Endodermal cell (in vitro differentiated cells): ENCODE measurements around the gene LCMT2. TPM values are rescaled to one million over a fixed set of nuclear protein-coding genes. Genes with fewer than 3 reads are reported as not detected.

Source experiments
- DNase-seq: peaks from one replicate; pipeline ENCODE4 v3.0.0-alpha.2; 2017
- H3K27ac ChIP-seq: 2 replicates; pipeline ENCODE4 v1.5.1; 2013; ENCODE audit warnings: mild to moderate bottlenecking, low read depth, low read length, moderate library complexity
- H3K27me3 ChIP-seq: 2 replicates; pipeline ENCODE4 v1.6.1; 2013; ENCODE audit warnings: mild to moderate bottlenecking, low read length, moderate library complexity; ENCODE audit not compliant: insufficient read depth, control insufficient read depth, poor library complexity, severe bottlenecking
- H3K36me3 ChIP-seq: 2 replicates; pipeline ENCODE4 v1.7.0; 2013; ENCODE audit warnings: mild to moderate bottlenecking, low read length, moderate library complexity; ENCODE audit not compliant: control insufficient read depth, insufficient read depth
- H3K4me1 ChIP-seq: one replicate; pipeline ENCODE4 v1.7.0; 2013; ENCODE audit warnings: low read length; ENCODE audit not compliant: control insufficient read depth, insufficient read depth
- H3K4me3 ChIP-seq: 2 replicates; pipeline ENCODE4 v1.5.1; 2013; ENCODE audit warnings: mild to moderate bottlenecking, low read length, moderate library complexity
- H3K9ac ChIP-seq: 2 replicates; pipeline ENCODE4 v1.6.1; 2013; ENCODE audit warnings: mild to moderate bottlenecking, low read length, moderate library complexity; ENCODE audit not compliant: poor library complexity, severe bottlenecking; ENCODE audit errors: extremely low read depth
- H3K9me3 ChIP-seq: 2 replicates; pipeline ENCODE4 v1.6.1; 2013; ENCODE audit warnings: mild to moderate bottlenecking, low read length, moderate library complexity; ENCODE audit not compliant: control insufficient read depth
- H3K27ac Mint-ChIP-seq: 2 replicates; pipeline ENCODE4 v1.8.0; 2020; ENCODE audit warnings: mixed read lengths
- H3K27me3 Mint-ChIP-seq: 2 replicates; pipeline ENCODE4 v1.8.0; 2021; ENCODE audit warnings: mild to moderate bottlenecking, mixed read lengths; ENCODE audit not compliant: insufficient read depth
- H3K36me3 Mint-ChIP-seq: 2 replicates; pipeline ENCODE4 v1.8.0; 2020; ENCODE audit warnings: low read depth, mixed read lengths
- H3K4me1 Mint-ChIP-seq: 2 replicates; pipeline ENCODE4 v1.8.0; 2020; ENCODE audit warnings: mixed read lengths
- H3K4me3 Mint-ChIP-seq: 2 replicates; pipeline ENCODE4 v1.8.0; 2020; ENCODE audit warnings: mild to moderate bottlenecking, moderate library complexity, mixed read lengths
- H3K9me3 Mint-ChIP-seq: 2 replicates; pipeline ENCODE4 v1.8.0; 2020; ENCODE audit warnings: mild to moderate bottlenecking, mixed read lengths
- CTCF ChIP-seq: fragments of 200-600 bp; sonication (generic); conservative IDR thresholded peaks from 2 replicates; pipeline ENCODE4 v1.5.0; 2021; ENCODE audit warnings: antibody characterized with exemption, mild to moderate bottlenecking
- WGBS, 2 experiments: methylation state at CpG; one replicate each; pipeline versions ENCODE4 v1.1.5 to v1.1.7; 2013; ENCODE audit warnings: missing lambda C conversion rate in 2 of 2, mixed read lengths in 1 of 2; ENCODE audit not compliant: insufficient coverage in 1 of 2, insufficient read length in 1 of 2; 5-methylcytosine and 5-hydroxymethylcytosine counted together
- total RNA-seq, 2 donors: library from RNA; stranded (reverse); fragmentation: NEBNext Ultra II Directional in 1 of 2; extraction: Animal tissue kit (Norgen Biotek cat#: 25700) in 1 of 2; gene quantifications; 2 replicates in 1 of 2; 3 replicates in 1 of 2; pipeline ENCODE4 v1.2.1, GENCODE V29; 2021

Gene LCMT2
- total RNA-seq, 2 donors from 2014 or later, result 12.6 to 13.2 TPM

- Mint-ChIP-seq H3K27me3 (peaks cover 3% of the 10 kb centered on the region), H3K9me3 (no peaks in the 10 kb centered on the region), H3K4me3 (no peak overlapping the region), H3K4me1 (no peaks in the 10 kb centered on the region), H3K27ac (no peak overlapping the region), H3K36me3 (no peaks in the 10 kb centered on the region)
- DNase-seq, result no peak
- H3K36me3 ChIP-seq, result no peaks in the 10 kb centered on the region
- H3K27ac ChIP-seq, result no peak overlapping the region
- H3K4me1 ChIP-seq, result no peaks in the 10 kb centered on the region
- no peaks in the 10 kb centered on the region for H3K27me3 ChIP-seq
- TF ChIP-seq CTCF, result no peak
- H3K9ac ChIP-seq, result no peak overlapping the region
- H3K4me3 ChIP-seq, result no peak overlapping the region
- no peaks in the 10 kb centered on the region for H3K9me3 ChIP-seq
These were observed 30.5 kb downstream of the LCMT2 start for GRCh38 chr15:43299884-43300283.

GRCh38 chr15:43299411-43299810 lies 31.0 kb downstream of the LCMT2 start:
- WGBS, 2 experiments, result 85 to 86% methylated on average over 2 of the region's 3 CpGs
- H3K4me1 Mint-ChIP-seq, result no peaks in the 10 kb centered on the region
- H3K9me3 ChIP-seq, result no peaks in the 10 kb centered on the region
- H3K27me3 Mint-ChIP-seq, result peaks cover 6% of the 10 kb centered on the region
- no peak overlapping the region for H3K27ac Mint-ChIP-seq
- no peak overlapping the region for H3K4me3 ChIP-seq
- no peak overlapping the region for H3K4me3 Mint-ChIP-seq
- H3K9ac ChIP-seq, result no peak overlapping the region
- H3K9me3 Mint-ChIP-seq, result no peaks in the 10 kb centered on the region
- TF ChIP-seq CTCF, result no peak
- H3K27ac ChIP-seq, result no peak overlapping the region
- H3K36me3 ChIP-seq, result no peaks in the 10 kb centered on the region
- no peaks in the 10 kb centered on the region for H3K4me1 ChIP-seq
- no peak for DNase-seq
- no peaks in the 10 kb centered on the region for H3K36me3 Mint-ChIP-seq
- H3K27me3 ChIP-seq, result no peaks in the 10 kb centered on the region

- H3K4me1 Mint-ChIP-seq, result peaks cover 4% of the 10 kb centered on the region
- no peak for DNase-seq
- no peak for TF ChIP-seq CTCF
- Histone ChIP-seq H3K36me3 (no peaks in the 10 kb centered on the region), H3K9me3 (no peaks in the 10 kb centered on the region), H3K4me3 (no peak overlapping the region), H3K4me1 (no peaks in the 10 kb centered on the region), H3K27ac (no peak overlapping the region), H3K9ac (no peak overlapping the region), H3K27me3 (peaks cover 10% of the 10 kb centered on the region)
- H3K9me3 Mint-ChIP-seq, result no peaks in the 10 kb centered on the region
- H3K27me3 Mint-ChIP-seq, result peaks cover 22% of the 10 kb centered on the region
- no peaks in the 10 kb centered on the region for H3K36me3 Mint-ChIP-seq
- H3K27ac Mint-ChIP-seq, result no peak overlapping the region
- WGBS, 2 experiments, result 93 to 98% methylated on average over 6 of the region's 6 CpGs
- H3K4me3 Mint-ChIP-seq, result no peak overlapping the region
These were observed 36.2 kb downstream of the LCMT2 start for GRCh38 chr15:43294091-43294706.
